Activated naive CD8-positive, alpha-beta T cell treated with anti-CD3 and anti-CD28 coated beads, Interleukin-2, amount 10 ng/mL, durations not matched to agents 7 days and 5 days (primary cell): Measurements from ENCODE around the gene AURKAIP1. TPM values are rescaled to one million over a fixed set of nuclear protein-coding genes. Genes with fewer than 3 reads are reported as not detected.
A peak's percentile ranks its signal among the peaks of the same experiment; 100 is the strongest.
"Not testable (repeated sequence)": the region's sequence is repeated elsewhere in the genome, so short reads cannot be mapped to it uniquely, and the experiment has no call there.

ENCODE experiments used
- ATAC-seq: fragments of 150-1000 bp; cut with Tn5 transposase; one replicate; pipeline ENCODE4 v1.10.0; 2021; ENCODE audit warnings: low read depth, moderate library complexity
- POLR2A ChIA-PET: fragments of 350-600 bp; sonication (Branson Sonifier 250); formaldehyde crosslinking; loops from one replicate; lab custom pipeline; 2021; ENCODE audit warnings: antibody characterized with exemption; lab: Charles Lee
- DNase-seq: peaks from one replicate; pipeline ENCODE4 v3.0.0; 2021
- H3K27ac Mint-ChIP-seq: one replicate; pipeline ENCODE4 v1.8.0; 2022; ENCODE audit warnings: mild to moderate bottlenecking, mixed read lengths
- H3K27me3 Mint-ChIP-seq: one replicate; pipeline ENCODE4 v1.8.0; 2022; ENCODE audit warnings: mild to moderate bottlenecking, moderate library complexity, mixed read lengths
- H3K36me3 Mint-ChIP-seq: one replicate; pipeline ENCODE4 v1.8.0; 2021; ENCODE audit warnings: mild to moderate bottlenecking, mixed read lengths
- H3K4me1 Mint-ChIP-seq: one replicate; pipeline ENCODE4 v1.8.0; 2021; ENCODE audit warnings: mixed read lengths
- H3K4me3 Mint-ChIP-seq: one replicate; pipeline ENCODE4 v1.8.0; 2022; ENCODE audit warnings: mild to moderate bottlenecking, moderate library complexity, mixed read lengths
- H3K9me3 Mint-ChIP-seq: one replicate; pipeline ENCODE4 v1.8.0; 2021; ENCODE audit warnings: mixed read lengths
- total RNA-seq, 2 experiments: library from RNA; stranded (reverse); gene quantifications; one replicate each; pipeline ENCODE4 v1.2.3, GENCODE V29; 2021

Gene AURKAIP1
- total RNA-seq, 2 experiments from 2014 or later: 87.3 to 97.1 TPM

DNA sequence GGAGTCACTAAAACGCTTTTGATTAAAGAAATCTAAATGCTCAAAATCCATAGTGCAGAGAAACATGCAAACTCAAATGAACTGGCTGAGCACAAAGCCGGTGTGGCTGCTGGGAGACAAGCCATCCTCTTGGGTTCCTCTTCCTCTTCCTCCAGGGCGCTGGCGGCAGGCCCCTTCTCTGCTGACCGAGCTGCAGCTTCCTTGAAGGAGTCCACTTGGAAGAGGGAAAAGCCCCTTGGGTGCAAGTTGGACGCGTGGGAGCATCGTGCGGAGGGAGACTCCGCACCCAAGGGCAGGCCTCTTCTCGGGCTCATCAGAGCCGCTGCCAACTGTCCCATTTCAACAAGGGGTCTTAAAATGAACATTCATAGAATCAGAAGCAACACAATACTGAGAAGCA is 16.2 kb upstream of the AURKAIP1 start:
- Mint-ChIP-seq H3K4me1 (peaks cover 6% of the 10 kb centered on the region), H3K4me3 (no peak overlapping the region), H3K36me3 (peaks cover 41% of the 10 kb centered on the region), H3K9me3 (no peaks in the 10 kb centered on the region), H3K27ac (no peak overlapping the region), H3K27me3 (no peaks in the 10 kb centered on the region)
- POLR2A ChIA-PET: interaction anchor here (0.8 kb wide), 1 partner anchor 8 kb away, joined by 3 read pairs; the partner anchor contains the start of gene CCNL2
- ATAC-seq: no peak
- DNase-seq: no peak

- no peak overlapping the region for H3K4me3 Mint-ChIP-seq
- no peak overlapping the region for H3K27ac Mint-ChIP-seq
- H3K36me3 Mint-ChIP-seq: peaks cover 41% of the 10 kb centered on the region
- peaks cover 5% of the 10 kb centered on the region for H3K4me1 Mint-ChIP-seq
- POLR2A ChIA-PET: interaction anchor here (0.8 kb wide), 1 partner anchor 8 kb away, joined by 3 read pairs; the partner anchor contains the start of gene CCNL2
- no peaks in the 10 kb centered on the region for H3K9me3 Mint-ChIP-seq
- DNase-seq (no peak), ATAC-seq (no peak)
- H3K27me3 Mint-ChIP-seq: no peaks in the 10 kb centered on the region
Observed at GRCh38 chr1:1390675-1391074, 15.7 kb upstream of the AURKAIP1 start.

GRCh38 chr1:1388078-1388472 is 13.1 kb upstream of the AURKAIP1 start:
- POLR2A ChIA-PET: no interaction called here
- Mint-ChIP-seq H3K9me3 (no peaks in the 10 kb centered on the region), H3K36me3 (peaks cover 30% of the 10 kb centered on the region), H3K4me3 (no peak overlapping the region), H3K27me3 (no peaks in the 10 kb centered on the region), H3K4me1 (no peaks in the 10 kb centered on the region), H3K27ac (no peak overlapping the region)
- ATAC-seq (no peak), DNase-seq (no peak)

DNA sequence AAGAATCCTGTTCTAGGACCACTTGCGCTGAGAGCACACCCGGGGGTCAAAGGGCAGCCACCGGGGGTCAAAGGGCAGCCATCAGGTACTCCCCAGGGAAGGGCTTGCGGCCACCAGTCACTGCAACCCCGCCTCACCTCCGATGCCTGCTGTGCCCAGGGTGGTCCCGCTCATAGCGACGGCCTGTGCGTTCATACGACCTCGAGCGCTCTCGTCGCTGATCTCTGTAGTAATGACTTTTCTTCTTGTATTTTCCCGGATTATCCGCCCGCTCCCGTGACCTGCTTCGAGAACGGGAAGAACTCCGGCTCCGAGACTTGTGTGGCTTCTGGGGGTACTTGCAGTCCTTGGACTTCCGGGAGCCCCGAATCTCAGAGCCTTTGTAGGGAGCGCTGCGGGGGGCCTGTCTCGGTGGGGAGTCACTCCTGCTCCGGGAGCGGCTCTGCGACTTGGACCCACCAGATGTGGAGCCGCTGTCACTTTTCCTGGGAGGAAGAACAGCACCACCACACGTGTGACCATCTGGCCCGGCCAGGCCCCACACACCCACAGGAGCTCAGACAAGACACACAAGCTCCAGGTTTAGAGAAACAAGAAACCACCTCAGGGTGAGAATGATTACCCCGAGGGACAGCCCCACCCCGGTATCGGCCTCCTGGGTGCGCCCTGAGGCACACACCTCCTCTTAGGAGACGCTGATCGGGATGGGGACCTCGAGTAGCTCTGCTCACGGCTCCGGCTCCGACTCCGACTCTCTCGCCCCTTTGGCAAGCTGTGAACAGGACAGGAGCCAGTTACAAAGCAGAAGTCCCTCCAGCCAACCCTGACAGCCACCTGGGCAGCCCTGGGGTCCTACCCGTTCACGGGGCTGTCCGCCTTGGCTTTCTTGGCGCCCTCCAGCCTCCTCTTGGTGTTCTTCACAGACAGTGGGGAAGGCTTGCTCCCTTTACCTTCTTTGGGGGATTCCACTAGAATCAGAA is 12.4 kb upstream of the AURKAIP1 start:
- H3K9me3 Mint-ChIP-seq: no peaks in the 10 kb centered on the region
- H3K27me3 Mint-ChIP-seq: no peaks in the 10 kb centered on the region
- no peak overlapping the region for H3K27ac Mint-ChIP-seq
- no peak overlapping the region for H3K4me3 Mint-ChIP-seq
- POLR2A ChIA-PET: interaction anchor here (1.4 kb wide), 1 partner anchor 12 kb away, joined by 6 read pairs; the partner anchor contains the start of gene CCNL2
- ATAC-seq (no peak), DNase-seq (no peak)
- H3K36me3 Mint-ChIP-seq: peaks cover 30% of the 10 kb centered on the region
- no peaks in the 10 kb centered on the region for H3K4me1 Mint-ChIP-seq

DNA sequence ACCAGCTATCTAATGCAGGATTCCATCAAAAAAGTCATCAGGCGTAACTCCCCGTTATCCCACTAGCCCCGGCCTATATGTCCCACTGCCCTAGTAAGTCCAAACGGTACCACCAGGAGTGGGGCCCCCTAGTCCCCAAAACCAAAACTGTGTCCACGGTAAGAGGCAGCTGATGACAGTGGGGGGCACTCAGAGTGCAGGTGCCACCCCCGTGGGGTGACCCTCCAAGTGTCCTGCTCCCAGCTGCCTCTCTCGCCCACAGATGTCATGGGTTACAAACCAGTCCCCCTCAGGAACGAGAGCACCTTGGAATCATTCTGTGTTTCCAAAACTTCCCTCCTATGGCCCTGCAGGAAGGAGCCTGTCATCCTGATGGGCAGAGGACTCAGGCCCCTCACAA is 10.9 kb upstream of the AURKAIP1 start:
- Mint-ChIP-seq H3K4me1 (no peaks in the 10 kb centered on the region), H3K27me3 (no peaks in the 10 kb centered on the region), H3K36me3 (peaks cover 22% of the 10 kb centered on the region), H3K4me3 (no peak overlapping the region), H3K27ac (no peak overlapping the region), H3K9me3 (no peaks in the 10 kb centered on the region)
- ATAC-seq: no peak
- POLR2A ChIA-PET: no interaction called here
- DNase-seq: no peak

DNA sequence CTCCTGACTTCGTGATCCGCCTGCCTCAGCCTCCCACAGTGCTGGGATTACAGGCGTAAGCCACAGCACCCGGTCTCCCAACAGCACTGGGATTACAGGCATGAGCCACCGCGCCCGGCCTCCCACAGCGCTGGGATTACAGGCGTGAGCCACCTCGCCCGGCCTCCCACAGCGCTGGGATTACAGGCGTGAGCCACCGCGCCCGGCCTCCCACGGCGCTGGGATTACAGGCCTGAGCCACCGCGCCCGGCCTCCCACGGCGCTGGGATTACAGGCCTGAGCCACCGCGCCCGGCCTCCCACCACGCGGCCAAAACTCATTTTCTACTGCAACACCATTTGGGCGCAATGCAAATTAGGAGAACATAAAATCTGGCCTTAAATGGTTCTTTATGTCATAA is 10.3 kb upstream of the AURKAIP1 start:
- H3K9me3 Mint-ChIP-seq, H3K27me3 Mint-ChIP-seq, H3K27ac Mint-ChIP-seq, H3K4me3 Mint-ChIP-seq, H3K4me1 Mint-ChIP-seq, DNase-seq, ATAC-seq, POLR2A ChIA-PET: not testable (repeated sequence)
- peaks cover 17% of the 10 kb centered on the region for H3K36me3 Mint-ChIP-seq

GRCh38 chr1:1381294-1381693 is 6.3 kb upstream of the AURKAIP1 start:
- no peak overlapping the region for H3K27ac Mint-ChIP-seq
- H3K4me1 Mint-ChIP-seq: peaks cover 2% of the 10 kb centered on the region
- H3K36me3 Mint-ChIP-seq: no peaks in the 10 kb centered on the region
- H3K4me3 Mint-ChIP-seq: no peak overlapping the region
- DNase-seq: no peak
- ATAC-seq: no peak
- H3K27me3 Mint-ChIP-seq: no peaks in the 10 kb centered on the region
- H3K9me3 Mint-ChIP-seq: no peaks in the 10 kb centered on the region
- POLR2A ChIA-PET: interaction anchor here (1.3 kb wide), 1 partner anchor 18 kb away, joined by 4 read pairs; the partner anchor contains the start of gene CCNL2

DNA sequence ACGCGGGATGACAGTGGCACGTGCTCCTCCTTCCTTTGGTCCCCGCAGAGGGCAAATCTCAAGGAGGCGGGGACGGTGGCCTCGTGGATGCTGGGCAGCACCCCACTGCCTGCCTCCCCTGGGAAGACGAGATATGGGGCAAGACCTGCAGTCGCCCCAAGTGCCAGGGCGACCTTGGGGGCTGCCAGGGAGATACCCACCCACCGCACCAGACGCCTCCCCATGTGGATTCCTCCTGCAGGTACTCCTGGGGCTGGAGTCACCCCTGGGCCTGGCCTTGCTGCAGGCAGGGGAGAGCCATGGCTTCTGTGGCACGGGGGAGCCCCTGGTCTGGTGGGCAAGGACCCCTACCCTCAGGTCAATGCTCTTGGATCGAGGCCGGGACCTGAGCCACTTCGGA is 5.9 kb upstream of the AURKAIP1 start:
- no peak overlapping the region for H3K4me3 Mint-ChIP-seq
- no peak for ATAC-seq
- POLR2A ChIA-PET: interaction anchor here (1.3 kb wide), 1 partner anchor 18 kb away, joined by 4 read pairs; the partner anchor contains the start of gene CCNL2
- no peak for DNase-seq
- H3K36me3 Mint-ChIP-seq: no peaks in the 10 kb centered on the region
- H3K4me1 Mint-ChIP-seq: peaks cover 2% of the 10 kb centered on the region
- H3K27ac Mint-ChIP-seq: no peak overlapping the region
- no peaks in the 10 kb centered on the region for H3K9me3 Mint-ChIP-seq
- H3K27me3 Mint-ChIP-seq: no peaks in the 10 kb centered on the region

GRCh38 chr1:1377540-1378205 is 2.7 kb upstream of the AURKAIP1 start:
- DNase-seq (no peak), ATAC-seq (no peak)
- Mint-ChIP-seq H3K4me3 (no peak overlapping the region), H3K36me3 (no peaks in the 10 kb centered on the region), H3K27ac (no peak overlapping the region), H3K4me1 (peaks cover 7% of the 10 kb centered on the region), H3K27me3 (no peaks in the 10 kb centered on the region), H3K9me3 (no peaks in the 10 kb centered on the region)
- POLR2A ChIA-PET: interaction anchor here (0.7 to 1.3 kb wide), 2 partner anchors 22 to 122 kb away, joined by 3 to 8 read pairs; partner anchors contain the start of gene CCNL2

- DNase-seq (no peak), ATAC-seq (no peak)
- H3K9me3 Mint-ChIP-seq: no peaks in the 10 kb centered on the region
- no peaks in the 10 kb centered on the region for H3K36me3 Mint-ChIP-seq
- H3K27ac Mint-ChIP-seq: peak overlapping the region; percentile 95
- H3K27me3 Mint-ChIP-seq: no peaks in the 10 kb centered on the region
- POLR2A ChIA-PET: interaction anchor here (0.7 to 4.0 kb wide), 4 partner anchors 23 to 123 kb away, joined by 3 to 45 read pairs (median 20); partner anchors contain the start of genes CCNL2 and MRPL20
- peaks cover 9% of the 10 kb centered on the region for H3K4me1 Mint-ChIP-seq
- H3K4me3 Mint-ChIP-seq: no peak overlapping the region
Observed at GRCh38 chr1:1376551-1377226, 1.7 kb upstream of the AURKAIP1 start.

DNA sequence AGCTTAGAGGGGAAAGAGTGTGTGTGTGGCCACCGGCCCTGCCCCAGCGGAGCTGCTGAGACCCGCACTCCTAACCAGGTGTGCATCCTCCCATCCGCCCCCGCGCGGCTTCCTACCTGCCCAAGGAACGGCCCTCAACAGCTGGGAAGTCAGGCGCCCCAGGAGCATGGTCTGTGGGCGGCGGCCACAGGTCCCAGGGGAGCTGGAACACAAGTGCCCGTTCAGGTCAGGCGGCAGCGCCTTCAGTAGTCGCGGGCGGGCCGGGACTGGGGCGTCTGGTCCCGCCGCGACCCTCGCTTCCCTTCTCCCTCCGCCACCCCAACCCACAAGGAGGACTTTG is 448 bp downstream of the AURKAIP1 start:
- no peak for ATAC-seq
- H3K4me1 Mint-ChIP-seq: peaks cover 13% of the 10 kb centered on the region
- no peak for DNase-seq
- H3K36me3 Mint-ChIP-seq: no peaks in the 10 kb centered on the region
- POLR2A ChIA-PET: interaction anchor here (0.5 to 4.0 kb wide), 14 partner anchors 15 to 362 kb away, joined by 3 to 45 read pairs (median 4); partner anchors contain the start of genes CCNL2, MIB2 and MRPL20
- H3K27ac Mint-ChIP-seq: peak overlapping the region; percentile 95
- H3K27me3 Mint-ChIP-seq: no peaks in the 10 kb centered on the region
- no peaks in the 10 kb centered on the region for H3K9me3 Mint-ChIP-seq
- H3K4me3 Mint-ChIP-seq: peak overlapping the region; percentile 80

GRCh38 chr1:1373815-1374588 is 1.0 kb downstream of the AURKAIP1 start:
- Mint-ChIP-seq H3K27me3 (no peaks in the 10 kb centered on the region), H3K36me3 (no peaks in the 10 kb centered on the region), H3K4me1 (peaks cover 13% of the 10 kb centered on the region), H3K9me3 (no peaks in the 10 kb centered on the region), H3K27ac (peak overlapping the region; percentile 95), H3K4me3 (peak overlapping the region; percentile 80)
- POLR2A ChIA-PET: interaction anchor here (0.5 to 4.0 kb wide), 6 partner anchors 15 to 335 kb away, joined by 3 to 45 read pairs (median 4); partner anchors contain the start of genes CCNL2 and MRPL20
- ATAC-seq (no peak), DNase-seq (no peak)
